GM12878 (cell line): ENCODE results near the gene SWT1.

Experiments used
- CBX5 ChIP-seq: sonication (generic); IDR thresholded peaks from 2 replicates; pipeline ENCODE4 v1.6.1; 2016; ENCODE audit warnings: low read depth, moderate library complexity, mild to moderate bottlenecking, inconsistent platforms
- TF ChIP-seq, protein P1 (sequence below): IDR thresholded peaks from 2 replicates; pipeline ENCODE4 v1.6.1; 2012; ENCODE audit warnings: mild to moderate bottlenecking, low read depth, low read length

DNA sequence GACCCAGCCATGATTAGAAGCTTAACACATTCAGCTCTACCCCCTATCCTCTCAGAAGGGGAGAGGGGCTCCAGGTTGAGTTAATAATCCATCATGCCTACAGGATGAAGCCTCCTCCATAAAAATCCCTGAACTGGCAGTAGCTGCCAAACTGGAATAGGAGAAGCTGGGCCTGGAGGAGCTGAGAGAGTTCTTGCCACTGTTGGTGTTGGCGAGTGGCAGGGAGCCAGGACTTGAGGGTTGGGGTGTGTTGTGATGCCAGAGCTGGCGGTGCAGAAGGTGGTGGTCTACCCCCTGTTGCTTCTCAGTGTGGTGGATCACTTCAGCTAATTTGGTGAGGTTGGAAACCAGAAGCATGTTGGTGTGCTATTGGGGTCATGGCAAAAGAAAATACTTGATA lies 123.6 kb downstream of the SWT1 start:
- TF ChIP-seq, protein P1, sequence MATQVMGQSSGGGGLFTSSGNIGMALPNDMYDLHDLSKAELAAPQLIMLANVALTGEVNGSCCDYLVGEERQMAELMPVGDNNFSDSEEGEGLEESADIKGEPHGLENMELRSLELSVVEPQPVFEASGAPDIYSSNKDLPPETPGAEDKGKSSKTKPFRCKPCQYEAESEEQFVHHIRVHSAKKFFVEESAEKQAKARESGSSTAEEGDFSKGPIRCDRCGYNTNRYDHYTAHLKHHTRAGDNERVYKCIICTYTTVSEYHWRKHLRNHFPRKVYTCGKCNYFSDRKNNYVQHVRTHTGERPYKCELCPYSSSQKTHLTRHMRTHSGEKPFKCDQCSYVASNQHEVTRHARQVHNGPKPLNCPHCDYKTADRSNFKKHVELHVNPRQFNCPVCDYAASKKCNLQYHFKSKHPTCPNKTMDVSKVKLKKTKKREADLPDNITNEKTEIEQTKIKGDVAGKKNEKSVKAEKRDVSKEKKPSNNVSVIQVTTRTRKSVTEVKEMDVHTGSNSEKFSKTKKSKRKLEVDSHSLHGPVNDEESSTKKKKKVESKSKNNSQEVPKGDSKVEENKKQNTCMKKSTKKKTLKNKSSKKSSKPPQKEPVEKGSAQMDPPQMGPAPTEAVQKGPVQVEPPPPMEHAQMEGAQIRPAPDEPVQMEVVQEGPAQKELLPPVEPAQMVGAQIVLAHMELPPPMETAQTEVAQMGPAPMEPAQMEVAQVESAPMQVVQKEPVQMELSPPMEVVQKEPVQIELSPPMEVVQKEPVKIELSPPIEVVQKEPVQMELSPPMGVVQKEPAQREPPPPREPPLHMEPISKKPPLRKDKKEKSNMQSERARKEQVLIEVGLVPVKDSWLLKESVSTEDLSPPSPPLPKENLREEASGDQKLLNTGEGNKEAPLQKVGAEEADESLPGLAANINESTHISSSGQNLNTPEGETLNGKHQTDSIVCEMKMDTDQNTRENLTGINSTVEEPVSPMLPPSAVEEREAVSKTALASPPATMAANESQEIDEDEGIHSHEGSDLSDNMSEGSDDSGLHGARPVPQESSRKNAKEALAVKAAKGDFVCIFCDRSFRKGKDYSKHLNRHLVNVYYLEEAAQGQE: no peak
- no peak for TF ChIP-seq CBX5
